Right atrium auricular region (tissue), 2 donors: ENCODE data around the gene SIPA1L3. TPM values are rescaled to one million over a fixed set of nuclear protein-coding genes. Genes with fewer than 3 reads are reported as not detected.
A peak's percentile ranks its signal among the peaks of the same experiment; 100 is the strongest.

Source experiments
- DNase-seq: peaks from one replicate; pipeline ENCODE4 v3.0.0-alpha.2; 2019; ENCODE audit warnings: low spot score
- H3K27ac ChIP-seq, 2 donors: fragments of 200-600 bp; sonication (generic); 1 replicate in 1 of 2; 2 replicates in 1 of 2; pipeline ENCODE4 v1.5.1; 2016 to 2019
- H3K27me3 ChIP-seq, 2 donors: fragments of 200-600 bp; sonication (generic); one replicate each; pipeline versions ENCODE4 v1.5.1 to v1.6.0; 2017 to 2019
- H3K36me3 ChIP-seq: fragments of 200-600 bp; sonication (generic); one replicate; pipeline ENCODE4 v1.5.1; 2016
- H3K4me1 ChIP-seq, 2 donors: fragments of 200-600 bp; sonication (generic); one replicate each; pipeline versions ENCODE4 v1.5.1 to v1.6.0; 2017 to 2019
- H3K4me3 ChIP-seq, 2 donors: fragments of 200-600 bp; sonication (generic); 1 replicate in 1 of 2; 2 replicates in 1 of 2; pipeline ENCODE4 v1.5.1; 2017 to 2019; ENCODE audit warnings: mild to moderate bottlenecking in 1 of 2, moderate library complexity in 1 of 2
- H3K9me3 ChIP-seq, 2 donors: fragments of 200-600 bp; sonication (generic); one replicate each; pipeline ENCODE4 v1.5.1; 2019
- total RNA-seq, 2 donors: library from RNA; depleted of rRNA; stranded (reverse); fragments of >200 nt; gene quantifications; one replicate each; pipeline ENCODE4 v1.1.0, GENCODE V29; 2016
- TF ChIP-seq, protein P1 (sequence below), 2 donors: fragments of 200-600 bp; sonication (generic); IDR thresholded peaks; one replicate each; pipeline ENCODE4 v1.5.1; 2019; ENCODE audit warnings: antibody characterized with exemption in 2 of 2

The SIPA1L3 gene
- total RNA-seq, 2 donors from 2014 or later, result 10.7 to 19.6 TPM

GRCh38 chr19:38211151-38211591 is 304.2 kb downstream of the SIPA1L3 start:
- Histone ChIP-seq H3K27ac (no peak overlapping the region), H3K9me3 (no peaks in the 10 kb centered on the region), H3K27me3 (peaks cover 0 to 10% of the 10 kb centered on the region in 2 donors), H3K4me1 (peaks cover 0 to 27% of the 10 kb centered on the region in 2 donors), H3K36me3 (peaks cover 8% of the 10 kb centered on the region), H3K4me3 (peak overlapping the region in 1 of 2 donors; percentile 31)
- TF ChIP-seq, protein P1, sequence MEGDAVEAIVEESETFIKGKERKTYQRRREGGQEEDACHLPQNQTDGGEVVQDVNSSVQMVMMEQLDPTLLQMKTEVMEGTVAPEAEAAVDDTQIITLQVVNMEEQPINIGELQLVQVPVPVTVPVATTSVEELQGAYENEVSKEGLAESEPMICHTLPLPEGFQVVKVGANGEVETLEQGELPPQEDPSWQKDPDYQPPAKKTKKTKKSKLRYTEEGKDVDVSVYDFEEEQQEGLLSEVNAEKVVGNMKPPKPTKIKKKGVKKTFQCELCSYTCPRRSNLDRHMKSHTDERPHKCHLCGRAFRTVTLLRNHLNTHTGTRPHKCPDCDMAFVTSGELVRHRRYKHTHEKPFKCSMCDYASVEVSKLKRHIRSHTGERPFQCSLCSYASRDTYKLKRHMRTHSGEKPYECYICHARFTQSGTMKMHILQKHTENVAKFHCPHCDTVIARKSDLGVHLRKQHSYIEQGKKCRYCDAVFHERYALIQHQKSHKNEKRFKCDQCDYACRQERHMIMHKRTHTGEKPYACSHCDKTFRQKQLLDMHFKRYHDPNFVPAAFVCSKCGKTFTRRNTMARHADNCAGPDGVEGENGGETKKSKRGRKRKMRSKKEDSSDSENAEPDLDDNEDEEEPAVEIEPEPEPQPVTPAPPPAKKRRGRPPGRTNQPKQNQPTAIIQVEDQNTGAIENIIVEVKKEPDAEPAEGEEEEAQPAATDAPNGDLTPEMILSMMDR (IDR thresholded peaks at IDR 0.05), result no peak
- DNase-seq, result no peak

DNA sequence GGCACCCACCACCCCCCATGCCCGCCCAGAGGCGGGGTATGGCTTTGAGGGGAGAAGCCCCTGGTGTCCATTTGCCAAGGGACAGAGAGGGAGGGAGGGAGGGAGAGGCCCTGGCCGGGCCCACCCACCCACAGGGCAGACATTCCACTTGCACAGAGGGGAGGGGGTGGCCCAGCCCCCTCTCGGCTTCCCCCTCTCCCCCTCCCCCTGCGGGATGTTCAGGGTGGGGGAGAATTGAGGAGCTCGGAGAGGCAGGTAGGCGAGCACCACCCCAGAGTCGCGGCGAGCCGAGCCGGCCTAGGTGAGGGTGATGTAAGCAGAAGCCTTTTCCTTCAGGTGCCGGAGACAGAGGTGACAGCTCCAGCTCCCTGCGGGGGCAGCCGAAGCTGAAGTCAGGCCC is 304.8 kb downstream of the SIPA1L3 start:
- DNase-seq, result no peak

GRCh38 chr19:38213469-38213868 is 306.5 kb downstream of the SIPA1L3 start:
- no peaks in the 10 kb centered on the region for H3K9me3 ChIP-seq
- no peak for DNase-seq
- peaks cover 0 to 10% of the 10 kb centered on the region in 2 donors for H3K27me3 ChIP-seq
- H3K27ac ChIP-seq, result no peak overlapping the region
- H3K36me3 ChIP-seq, result no peaks in the 10 kb centered on the region
- TF ChIP-seq, protein P1 (IDR thresholded peaks at IDR 0.05), result no peak
- peaks cover 0 to 27% of the 10 kb centered on the region in 2 donors for H3K4me1 ChIP-seq
- no peak overlapping the region for H3K4me3 ChIP-seq

More for the DNA sequence above, 304.8 kb downstream of the SIPA1L3 start:
- Histone ChIP-seq H3K36me3 (peaks cover 3% of the 10 kb centered on the region), H3K27me3 (peaks cover 0 to 10% of the 10 kb centered on the region in 2 donors), H3K4me1 (peaks cover 0 to 27% of the 10 kb centered on the region in 2 donors), H3K27ac (no peak overlapping the region), H3K4me3 (no peak overlapping the region), H3K9me3 (no peaks in the 10 kb centered on the region)
- TF ChIP-seq, protein P1 (IDR thresholded peaks at IDR 0.05), result no peak

GRCh38 chr19:38213911-38214625 is 307.1 kb downstream of the SIPA1L3 start:
- no peak for DNase-seq
- Histone ChIP-seq H3K9me3 (no peaks in the 10 kb centered on the region), H3K27ac (no peak overlapping the region), H3K4me1 (peaks cover 0 to 24% of the 10 kb centered on the region in 2 donors), H3K36me3 (no peaks in the 10 kb centered on the region), H3K27me3 (peaks cover 0 to 10% of the 10 kb centered on the region in 2 donors), H3K4me3 (no peak overlapping the region)
- TF ChIP-seq, protein P1 (IDR thresholded peaks at IDR 0.05), result no peak

GRCh38 chr19:38216785-38217641 is 310.0 kb downstream of the SIPA1L3 start:
- no peak overlapping the region for H3K4me3 ChIP-seq
- no peak for DNase-seq
- TF ChIP-seq, protein P1 (IDR thresholded peaks at IDR 0.05), result no peak
- no peaks in the 10 kb centered on the region for H3K4me1 ChIP-seq
- no peaks in the 10 kb centered on the region for H3K27me3 ChIP-seq
- no peaks in the 10 kb centered on the region for H3K36me3 ChIP-seq
- H3K27ac ChIP-seq, result no peak overlapping the region
- H3K9me3 ChIP-seq, result no peaks in the 10 kb centered on the region
